Effector memory CD4-positive, alpha-beta T cell (primary cell): Measurements from ENCODE around the gene HRNR.
"Not testable (repeated sequence)": the region's sequence is repeated elsewhere in the genome, so short reads cannot be mapped to it uniquely, and the experiment has no call there.

Experiments used
- DNase-seq, 3 donors: peaks; one replicate each; pipeline ENCODE4 v3.0.0-alpha.2; 2020
- H3K27ac ChIP-seq: 2 replicates; pipeline ENCODE4 v1.7.0; 2013; ENCODE audit warnings: mild to moderate bottlenecking, low read length, moderate library complexity; ENCODE audit not compliant: insufficient read depth, poor library complexity, severe bottlenecking
- H3K27me3 ChIP-seq: replicated peaks from 2 replicates; pipeline ENCODE4 v1.7.0; 2013; ENCODE audit warnings: mild to moderate bottlenecking, low read length; ENCODE audit not compliant: insufficient read depth, control insufficient read depth, poor library complexity, severe bottlenecking
- H3K36me3 ChIP-seq: 2 replicates; pipeline ENCODE4 v1.7.0; 2013; ENCODE audit warnings: mild to moderate bottlenecking, low read length, moderate library complexity; ENCODE audit not compliant: control insufficient read depth, insufficient read depth
- H3K4me1 ChIP-seq: 2 replicates; pipeline ENCODE4 v1.7.0; 2013; ENCODE audit warnings: low read length, mild to moderate bottlenecking; ENCODE audit not compliant: control insufficient read depth, insufficient read depth, poor library complexity, severe bottlenecking
- H3K4me3 ChIP-seq: 2 replicates; pipeline ENCODE4 v1.7.0; 2013; ENCODE audit warnings: low read length, low read depth, mild to moderate bottlenecking; ENCODE audit not compliant: insufficient read depth, poor library complexity, severe bottlenecking
- H3K9me3 ChIP-seq: 2 replicates; pipeline ENCODE4 v1.7.0; 2013; ENCODE audit warnings: mild to moderate bottlenecking, low read length, moderate library complexity; ENCODE audit not compliant: control insufficient read depth
- total RNA-seq, 3 donors: gene quantifications; one replicate each; lab custom pipeline; 2026; lab: John Stamatoyannopoulos, UW

HRNR gene
- total RNA-seq, result 0 to 0.17 (median 0) reads per million in 3 donors

DNA sequence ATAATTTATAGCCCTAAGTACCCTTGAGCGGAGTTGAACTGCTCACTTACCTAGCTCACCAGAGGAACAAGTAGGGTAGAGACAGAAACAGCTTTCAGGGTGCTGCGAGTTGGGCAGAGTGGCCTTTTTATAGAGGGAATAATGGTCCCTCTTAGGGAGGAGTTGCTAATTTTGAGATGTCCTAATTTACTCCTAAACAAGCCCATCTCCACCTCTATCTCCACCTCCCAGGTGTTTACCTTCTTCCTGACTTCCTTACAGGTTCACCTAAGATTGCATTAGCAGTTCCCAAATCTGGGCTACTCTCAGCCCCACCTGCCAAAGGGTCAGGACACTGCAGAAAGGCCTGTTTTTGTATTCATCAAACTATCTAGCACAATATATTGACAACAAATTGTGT, at the start of gene HRNR:
Gene HRNR (minus strand): TSS at position 101 of the 400 bp plus-strand sequence. CDS start 940 bp downstream, outside the sequence.
- Histone ChIP-seq H3K27me3 (no peaks in the 10 kb centered on the region), H3K4me3 (no peak within 1 kb of the TSS), H3K27ac (no peak within 1 kb of the TSS), H3K36me3 (no peaks in the 10 kb centered on the region), H3K9me3 (no peaks in the 10 kb centered on the region), H3K4me1 (no peaks in the 10 kb centered on the region)
- DNase-seq, result no peak

DNA sequence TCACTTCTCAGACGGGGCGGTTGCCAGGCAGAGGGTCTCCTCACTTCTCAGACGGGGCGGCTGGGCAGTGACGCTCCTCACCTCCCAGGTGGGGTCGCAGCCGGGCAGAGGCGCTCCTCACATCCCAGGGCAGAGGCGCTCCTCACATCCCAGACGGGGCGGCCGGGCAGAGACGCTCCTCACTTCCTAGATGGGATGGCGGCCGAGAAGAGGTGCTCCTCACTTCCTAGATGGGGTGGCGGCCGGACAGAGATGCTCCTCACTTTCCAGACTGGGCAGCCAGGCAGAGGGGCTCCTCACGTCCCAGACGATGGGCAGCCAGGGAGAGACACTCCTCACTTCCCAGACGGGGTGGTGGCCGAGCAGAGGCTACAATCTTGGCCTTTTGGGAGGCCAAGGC, 32.4 kb upstream of the HRNR start:
- DNase-seq, H3K27me3 ChIP-seq, H3K4me3 ChIP-seq, H3K27ac ChIP-seq, H3K9me3 ChIP-seq, H3K36me3 ChIP-seq, H3K4me1 ChIP-seq: not testable (repeated sequence)

DNA sequence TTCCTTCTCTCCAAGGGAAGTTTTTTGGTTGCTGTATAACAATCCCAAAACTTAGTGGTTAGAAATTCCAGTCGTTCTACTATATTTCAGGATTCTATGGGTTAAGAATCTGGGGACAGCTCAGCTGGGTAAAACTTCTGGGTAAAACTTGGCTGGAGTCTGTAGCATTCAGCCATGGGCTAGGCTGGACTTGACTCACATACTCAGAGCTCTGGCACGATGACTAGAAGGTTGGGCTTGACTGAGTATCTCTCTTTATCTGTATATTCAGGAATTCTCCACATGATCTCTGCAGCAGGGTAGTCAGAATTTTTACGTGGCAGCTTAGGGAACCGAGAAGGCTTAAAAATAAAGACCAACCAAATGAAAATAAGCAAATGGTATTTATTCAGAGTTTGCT, 28.2 kb upstream of the HRNR start:
- Histone ChIP-seq H3K4me1 (no peaks in the 10 kb centered on the region), H3K27ac (no peak overlapping the region), H3K4me3 (no peak overlapping the region), H3K9me3 (no peaks in the 10 kb centered on the region), H3K36me3 (no peaks in the 10 kb centered on the region), H3K27me3 (no peaks in the 10 kb centered on the region)
- DNase-seq, result no peak

DNA sequence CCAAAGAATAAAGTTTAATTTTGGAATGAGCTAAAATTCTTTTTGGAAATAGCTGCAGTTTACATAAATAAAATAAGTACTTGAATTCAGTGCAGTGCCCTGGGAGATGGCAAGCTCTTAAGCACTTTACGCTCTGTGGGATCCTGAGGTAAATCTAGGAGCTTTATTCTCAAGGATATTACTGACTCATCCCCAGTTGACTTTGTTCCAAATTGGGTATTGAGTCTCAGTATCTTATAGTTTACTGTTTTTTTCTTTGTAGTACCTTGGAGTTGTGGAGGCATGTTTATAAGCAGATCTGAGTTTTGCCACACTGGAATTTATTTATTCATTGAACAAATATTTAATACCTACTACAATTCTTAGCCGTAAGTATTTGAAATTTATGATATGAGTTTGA, 27.4 kb upstream of the HRNR start:
- no peak overlapping the region for H3K27ac ChIP-seq
- no peaks in the 10 kb centered on the region for H3K36me3 ChIP-seq
- H3K9me3 ChIP-seq, result no peaks in the 10 kb centered on the region
- H3K4me3 ChIP-seq, result no peak overlapping the region
- no peak for DNase-seq
- no peaks in the 10 kb centered on the region for H3K27me3 ChIP-seq
- no peaks in the 10 kb centered on the region for H3K4me1 ChIP-seq

DNA sequence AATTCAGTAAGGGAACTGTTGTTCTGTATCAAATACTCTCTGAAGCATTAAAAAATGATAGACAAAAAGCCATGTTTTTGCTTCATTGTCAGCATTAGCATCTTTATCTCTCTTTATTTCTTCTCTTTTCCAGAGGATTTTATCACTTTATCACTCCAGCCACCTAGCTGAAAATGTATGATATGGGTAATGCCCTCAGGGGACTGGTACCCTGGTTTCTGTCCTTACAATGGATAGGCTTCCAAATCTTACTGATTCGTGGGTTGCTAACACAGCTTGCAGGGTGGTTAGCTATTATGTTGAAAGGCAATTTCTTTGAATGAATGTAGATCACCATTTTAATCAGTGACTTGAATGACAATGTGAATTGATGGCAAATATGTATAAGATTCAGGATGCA, 23.3 kb upstream of the HRNR start:
- no peak overlapping the region for H3K4me3 ChIP-seq
- H3K36me3 ChIP-seq, result no peaks in the 10 kb centered on the region
- H3K4me1 ChIP-seq, result no peaks in the 10 kb centered on the region
- H3K27ac ChIP-seq, result no peak overlapping the region
- no peaks in the 10 kb centered on the region for H3K27me3 ChIP-seq
- no peak for DNase-seq
- no peaks in the 10 kb centered on the region for H3K9me3 ChIP-seq

DNA sequence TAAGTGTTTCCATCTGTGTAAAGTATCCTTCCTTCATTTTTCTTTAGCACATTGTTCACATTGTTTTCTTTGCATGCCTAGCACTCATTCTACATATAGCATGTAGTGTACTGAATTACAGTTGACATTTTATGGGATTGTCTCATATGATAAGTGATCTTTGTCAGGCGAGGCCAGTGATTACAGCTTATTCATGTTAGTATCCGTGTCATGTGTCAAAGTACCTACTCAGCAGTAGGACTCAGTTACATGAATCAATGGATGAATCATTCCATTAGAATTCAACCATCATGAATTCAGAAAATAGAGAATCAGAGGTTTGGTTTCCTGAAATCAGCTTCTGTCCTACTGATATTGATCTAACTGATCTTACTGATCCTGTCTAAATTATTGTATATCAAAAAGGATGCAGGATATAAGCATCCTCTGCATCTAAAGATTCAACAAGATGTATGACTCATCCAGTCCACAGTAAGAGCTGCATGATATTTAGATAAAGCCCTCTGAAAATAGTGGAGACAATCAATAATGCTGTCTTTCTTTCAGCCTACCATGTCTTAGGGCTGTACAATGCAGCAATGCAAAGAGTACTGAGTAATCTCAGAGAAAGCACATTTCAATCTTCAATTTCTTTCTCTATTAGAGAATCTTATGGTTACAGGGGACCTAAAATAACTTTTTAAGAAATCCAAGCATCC, 20.7 kb upstream of the HRNR start:
- no peaks in the 10 kb centered on the region for H3K9me3 ChIP-seq
- no peak for DNase-seq
- no peak overlapping the region for H3K4me3 ChIP-seq
- no peaks in the 10 kb centered on the region for H3K4me1 ChIP-seq
- no peaks in the 10 kb centered on the region for H3K36me3 ChIP-seq
- no peak overlapping the region for H3K27ac ChIP-seq
- no peaks in the 10 kb centered on the region for H3K27me3 ChIP-seq

DNA sequence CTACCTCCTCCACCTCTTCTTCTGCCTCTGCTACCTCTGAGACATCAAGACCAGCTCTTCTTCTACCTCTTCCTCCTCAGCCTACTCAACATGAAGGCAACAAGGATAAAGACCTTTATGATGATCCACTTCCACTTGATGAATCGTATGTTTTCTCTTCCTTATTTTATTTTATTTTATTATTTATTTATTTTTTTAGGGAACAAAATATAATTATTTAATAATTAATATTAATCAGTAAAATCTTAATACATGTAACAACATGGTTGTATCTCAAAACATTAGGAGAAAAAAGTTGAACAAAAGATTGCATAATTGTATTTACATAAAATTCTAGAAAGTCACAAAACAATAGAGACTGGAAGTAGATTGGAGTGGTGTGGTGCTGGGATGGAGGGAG, 13.1 kb upstream of the HRNR start:
- H3K36me3 ChIP-seq, result no peaks in the 10 kb centered on the region
- H3K27me3 ChIP-seq, result peaks cover 7% of the 10 kb centered on the region
- no peak for DNase-seq
- no peak overlapping the region for H3K4me3 ChIP-seq
- no peaks in the 10 kb centered on the region for H3K4me1 ChIP-seq
- H3K9me3 ChIP-seq, result no peaks in the 10 kb centered on the region
- no peak overlapping the region for H3K27ac ChIP-seq

DNA sequence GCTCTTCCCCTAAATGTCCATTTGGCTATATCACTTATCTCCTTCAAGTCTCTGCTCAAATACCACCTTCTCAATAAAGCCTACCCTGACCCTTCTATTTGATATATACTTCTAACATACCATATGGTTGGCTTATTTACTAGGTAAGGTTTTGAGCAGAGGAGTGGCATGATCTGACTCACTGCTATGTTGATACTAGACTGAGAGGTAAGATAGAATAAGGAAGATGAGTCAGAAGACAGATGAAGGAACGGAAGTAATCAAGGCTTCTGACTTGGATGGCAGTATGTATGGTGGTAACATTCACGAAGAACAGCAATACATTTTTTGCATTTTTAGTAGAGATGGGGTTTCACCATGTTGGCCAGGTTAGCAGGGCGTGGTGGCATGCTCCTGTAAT, 4.8 kb upstream of the HRNR start:
- Histone ChIP-seq H3K4me3 (no peak overlapping the region), H3K27me3 (no peaks in the 10 kb centered on the region), H3K36me3 (no peaks in the 10 kb centered on the region), H3K9me3 (no peaks in the 10 kb centered on the region), H3K4me1 (no peaks in the 10 kb centered on the region), H3K27ac (no peak overlapping the region)
- no peak for DNase-seq

DNA sequence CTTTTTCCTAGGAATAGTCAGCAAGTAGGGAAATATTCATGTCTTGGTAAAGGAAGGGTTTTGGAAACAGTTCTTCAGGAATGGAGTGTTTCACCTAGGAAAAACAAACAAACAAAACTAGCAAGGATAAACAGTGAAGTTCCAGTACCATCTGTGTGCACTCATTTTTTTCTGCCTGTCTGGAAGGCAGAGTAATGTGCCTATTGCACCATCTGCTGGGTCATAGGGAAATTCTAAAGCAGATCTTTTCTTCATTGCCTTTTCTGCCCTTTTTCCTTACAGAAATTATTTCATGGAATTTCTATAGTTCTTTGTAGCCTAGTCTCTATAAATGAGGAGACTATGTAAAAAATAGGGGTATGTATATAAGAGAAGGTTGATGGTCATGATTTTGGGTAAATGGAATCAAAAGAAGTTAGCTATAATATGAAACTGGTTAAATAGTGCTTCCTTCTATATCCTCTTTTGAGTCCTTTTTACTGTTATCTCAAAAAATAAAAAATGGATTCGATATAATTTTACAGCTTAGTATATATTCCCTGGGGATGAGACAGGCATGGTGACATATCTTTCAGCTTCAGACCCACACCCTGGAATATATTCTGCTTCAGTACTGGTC, 3.4 kb upstream of the HRNR start:
- Histone ChIP-seq H3K4me3 (no peak overlapping the region), H3K27ac (no peak overlapping the region), H3K27me3 (no peaks in the 10 kb centered on the region), H3K9me3 (no peaks in the 10 kb centered on the region), H3K36me3 (no peaks in the 10 kb centered on the region), H3K4me1 (no peaks in the 10 kb centered on the region)
- no peak for DNase-seq

DNA sequence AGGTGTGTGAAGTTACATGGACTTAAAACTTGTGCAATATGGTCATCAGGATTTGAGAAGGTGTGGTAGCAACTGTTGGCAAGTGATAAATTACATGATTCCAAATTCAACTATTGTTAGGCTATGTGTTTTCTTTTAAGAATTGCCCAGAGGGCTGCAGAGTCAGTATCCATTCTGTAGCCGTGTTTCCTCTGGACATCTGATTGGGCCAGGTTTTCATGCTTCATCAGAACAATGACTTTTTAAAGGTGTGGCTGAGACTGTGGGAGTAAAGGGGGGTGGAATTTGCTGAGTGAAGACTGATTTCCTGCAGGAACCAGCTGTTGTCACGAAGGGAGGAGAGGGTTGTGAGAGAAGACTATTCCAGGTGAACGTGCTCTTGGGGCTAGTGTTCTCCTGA, 1.7 kb upstream of the HRNR start:
- Histone ChIP-seq H3K9me3 (no peaks in the 10 kb centered on the region), H3K27ac (no peak overlapping the region), H3K4me3 (no peak overlapping the region), H3K4me1 (no peaks in the 10 kb centered on the region), H3K27me3 (no peaks in the 10 kb centered on the region), H3K36me3 (no peaks in the 10 kb centered on the region)
- DNase-seq, result no peak
